H9 (cell line): ENCODE measurements around the gene PHAX. TPM values are rescaled to one million over a fixed set of nuclear protein-coding genes. Genes with fewer than 3 reads are reported as not detected.
A peak's percentile ranks its signal among the peaks of the same experiment; 100 is the strongest.

Experiments used
- DNase-seq: peaks from one replicate; pipeline ENCODE4 v3.0.0-alpha.2; 2017
- H2AFZ ChIP-seq: one replicate; pipeline ENCODE4 v1.6.1; 2013; ENCODE audit warnings: mild to moderate bottlenecking, low read length, control low read depth, moderate library complexity
- H2AK5ac ChIP-seq: 2 replicates; pipeline ENCODE4 v1.6.1; 2013; ENCODE audit warnings: low read length, control low read depth, mixed read lengths; ENCODE audit not compliant: insufficient read length
- H2BK120ac ChIP-seq: one replicate; pipeline ENCODE4 v1.6.1; 2013; ENCODE audit warnings: low read depth, mild to moderate bottlenecking, low read length, control low read depth, inconsistent platforms; ENCODE audit not compliant: poor library complexity, severe bottlenecking
- H2BK12ac ChIP-seq: 2 replicates; pipeline ENCODE4 v1.6.1; 2013; ENCODE audit warnings: low read length, control low read depth, mixed read lengths, low read depth; ENCODE audit not compliant: insufficient read length
- H2BK15ac ChIP-seq: 2 replicates; pipeline ENCODE4 v1.6.1; 2013; ENCODE audit warnings: low read depth, low read length, control low read depth
- H2BK20ac ChIP-seq: one replicate; pipeline ENCODE4 v1.6.1; 2013; ENCODE audit warnings: low read depth, mild to moderate bottlenecking, low read length, control low read depth, inconsistent platforms; ENCODE audit not compliant: poor library complexity, severe bottlenecking
- H2BK5ac ChIP-seq: 2 replicates; pipeline ENCODE4 v1.6.1; 2013; ENCODE audit warnings: low read length, control low read depth, mixed read lengths; ENCODE audit not compliant: insufficient read length
- H3K14ac ChIP-seq: 2 replicates; pipeline ENCODE4 v1.6.1; 2013; ENCODE audit warnings: low read length, control low read depth; ENCODE audit not compliant: insufficient read depth
- H3K18ac ChIP-seq: 2 replicates; pipeline ENCODE4 v1.6.1; 2013; ENCODE audit warnings: low read depth, mild to moderate bottlenecking, mixed read lengths, low read length, control low read depth; ENCODE audit not compliant: insufficient read length
- H3K23ac ChIP-seq: 2 replicates; pipeline ENCODE4 v1.6.1; 2013; ENCODE audit warnings: low read length, control low read depth, mixed read lengths, low read depth; ENCODE audit not compliant: insufficient read length
- H3K23me2 ChIP-seq: 2 replicates; pipeline ENCODE4 v1.6.1; 2013; ENCODE audit warnings: low read depth, mild to moderate bottlenecking, mixed read lengths, low read length, control low read depth; ENCODE audit not compliant: insufficient read length, poor library complexity, severe bottlenecking
- H3K27ac ChIP-seq: 2 replicates; pipeline ENCODE4 v1.5.1; 2013; ENCODE audit warnings: low read length, control low read depth, mixed read lengths, low read depth; ENCODE audit not compliant: insufficient read length
- H3K27me3 ChIP-seq: 2 replicates; pipeline ENCODE4 v1.6.1; 2013; ENCODE audit warnings: low read length, control low read depth, inconsistent platforms; ENCODE audit not compliant: insufficient read depth
- H3K4ac ChIP-seq: 2 replicates; pipeline ENCODE4 v1.6.1; 2013; ENCODE audit warnings: low read depth, mild to moderate bottlenecking, control low read depth, inconsistent platforms, low read length, moderate library complexity
- H3K4me1 ChIP-seq: 2 replicates; pipeline ENCODE4 v1.6.1; 2013; ENCODE audit warnings: low read length, control low read depth, inconsistent platforms; ENCODE audit not compliant: insufficient read depth
- H3K4me2 ChIP-seq: 2 replicates; pipeline ENCODE4 v1.6.1; 2013; ENCODE audit warnings: low read length, control low read depth, mixed read lengths; ENCODE audit not compliant: insufficient read length, insufficient read depth
- H3K56ac ChIP-seq: 2 replicates; pipeline ENCODE4 v1.6.1; 2013; ENCODE audit warnings: low read depth, mild to moderate bottlenecking, mixed read lengths, low read length, control low read depth; ENCODE audit not compliant: insufficient read length
- H3K79me1 ChIP-seq: 2 replicates; pipeline ENCODE4 v1.6.1; 2013; ENCODE audit warnings: low read depth, mild to moderate bottlenecking, moderate library complexity, low read length, control low read depth, inconsistent platforms; ENCODE audit not compliant: insufficient read depth, poor library complexity, severe bottlenecking
- H3K79me2 ChIP-seq: 2 replicates; pipeline ENCODE4 v1.6.1; 2013; ENCODE audit warnings: low read length, control low read depth, inconsistent platforms; ENCODE audit not compliant: insufficient read depth
- H3K9ac ChIP-seq: 2 replicates; pipeline ENCODE4 v1.6.1; 2013; ENCODE audit warnings: low read length, control low read depth, mixed read lengths; ENCODE audit not compliant: insufficient read length; ENCODE audit errors: extremely low read depth
- H3K9me3 ChIP-seq: one replicate; pipeline ENCODE4 v1.6.1; 2013; ENCODE audit warnings: low read depth, low read length, inconsistent platforms; ENCODE audit not compliant: control insufficient read depth
- H3T11ph ChIP-seq: one replicate; pipeline ENCODE4 v1.6.1; 2013; ENCODE audit warnings: mild to moderate bottlenecking, low read length, control low read depth, inconsistent platforms
- H4K20me1 ChIP-seq: one replicate; pipeline ENCODE4 v1.6.1; 2013; ENCODE audit not compliant: control insufficient read depth, insufficient read length, insufficient read depth
- H4K5ac ChIP-seq: 2 replicates; pipeline ENCODE4 v1.6.1; 2013; ENCODE audit warnings: low read depth, mild to moderate bottlenecking, mixed read lengths, low read length, control low read depth; ENCODE audit not compliant: insufficient read length
- H4K8ac ChIP-seq: replicated peaks from 2 replicates; pipeline ENCODE4 v1.6.1; 2013; ENCODE audit warnings: low read length, control low read depth, mixed read lengths, low read depth; ENCODE audit not compliant: insufficient read length
- H4K91ac ChIP-seq: 2 replicates; pipeline ENCODE4 v1.6.1; 2013; ENCODE audit warnings: low read depth, mild to moderate bottlenecking, moderate library complexity, mixed read lengths, low read length, control low read depth; ENCODE audit not compliant: insufficient read length
- H3K27ac Mint-ChIP-seq, 3 experiments: 2 replicates in 2 of 3; 3 replicates in 1 of 3; pipeline ENCODE4 v1.8.0; 2020 to 2021; ENCODE audit warnings: mixed read lengths in 3 of 3, mild to moderate bottlenecking in 1 of 3, moderate library complexity in 1 of 3
- H3K27me3 Mint-ChIP-seq: 2 replicates; pipeline ENCODE4 v1.8.0; 2021; ENCODE audit warnings: low read depth, mild to moderate bottlenecking, moderate library complexity, mixed read lengths
- H3K36me3 Mint-ChIP-seq, 3 experiments: 2 replicates in 2 of 3; 3 replicates in 1 of 3; pipeline ENCODE4 v1.8.0; 2020 to 2021; ENCODE audit warnings: low read depth in 3 of 3, mixed read lengths in 3 of 3; ENCODE audit not compliant: insufficient read depth in 1 of 3
- H3K4me1 Mint-ChIP-seq, 2 experiments: 2 replicates each; pipeline ENCODE4 v1.8.0; 2020; ENCODE audit warnings: mixed read lengths in 2 of 2
- H3K4me3 Mint-ChIP-seq, 2 experiments: 2 replicates in 1 of 2; 3 replicates in 1 of 2; pipeline ENCODE4 v1.8.0; 2020 to 2021; ENCODE audit warnings: mild to moderate bottlenecking in 2 of 2, mixed read lengths in 2 of 2, moderate library complexity in 1 of 2
- H3K9me3 Mint-ChIP-seq, 2 experiments: 2 replicates in 1 of 2; 3 replicates in 1 of 2; pipeline ENCODE4 v1.8.0; 2020; ENCODE audit warnings: mild to moderate bottlenecking in 2 of 2, mixed read lengths in 2 of 2, moderate library complexity in 1 of 2
- WGBS: extraction: QIAGEN DNeasy Blood & Tissue Kit; methylation state at CpG from one replicate; pipeline ENCODE4 v1.1.7; 2013; ENCODE audit warnings: missing lambda C conversion rate, low lambda C conversion rate, mixed read lengths; ENCODE audit not compliant: insufficient read length; ENCODE audit errors: extremely low coverage; 5-methylcytosine and 5-hydroxymethylcytosine counted together
- total RNA-seq: library from RNA; stranded (reverse); gene quantifications from 2 replicates; pipeline ENCODE4 v1.2.1, GENCODE V29; 2021
- TF ChIP-seq, protein P1 (sequence below): fragments of 200-600 bp; sonication (generic); conservative IDR thresholded peaks from 3 replicates; pipeline ENCODE4 v1.8.0; 2021; ENCODE audit warnings: antibody characterized with exemption, mild to moderate bottlenecking

PHAX gene
- total RNA-seq, 1 experiment from 2014 or later = 65.6 TPM

DNA sequence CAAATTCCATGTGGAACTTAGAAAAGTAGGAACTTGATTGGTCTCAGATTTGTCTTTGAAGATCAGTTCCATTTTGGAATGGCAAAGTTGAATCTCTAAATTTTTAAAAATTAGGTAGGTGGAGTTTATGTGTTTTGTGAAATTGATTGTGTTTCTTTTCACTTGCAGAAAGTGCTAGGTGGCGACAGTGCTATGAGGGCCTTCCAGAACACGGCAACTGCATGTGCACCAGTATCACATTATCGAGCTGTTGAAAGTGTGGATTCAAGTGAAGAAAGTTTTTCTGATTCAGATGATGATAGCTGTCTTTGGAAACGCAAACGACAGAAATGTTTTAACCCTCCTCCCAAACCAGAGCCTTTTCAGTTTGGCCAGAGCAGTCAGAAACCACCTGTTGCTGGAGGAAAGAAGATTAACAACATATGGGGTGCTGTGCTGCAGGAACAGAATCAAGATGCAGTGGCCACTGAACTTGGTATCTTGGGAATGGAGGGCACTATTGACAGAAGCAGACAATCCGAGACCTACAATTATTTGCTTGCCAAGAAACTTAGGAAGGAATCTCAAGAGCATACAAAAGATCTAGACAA lies 2.8 kb downstream of the PHAX start:
- no peaks in the 10 kb centered on the region for H3K27me3 Mint-ChIP-seq
- Histone ChIP-seq H3K27ac (no peak overlapping the region), H2BK5ac (no peak overlapping the region), H3K23ac (no peak overlapping the region), H3T11ph (no peak overlapping the region), H3K4me1 (no peaks in the 10 kb centered on the region; the same call in 1 of the 2 replicates), H3K56ac (no peak overlapping the region), H2BK120ac (no peak overlapping the region), H4K20me1 (no peaks in the 10 kb centered on the region), H2BK20ac (no peak overlapping the region), H3K9ac (no peak overlapping the region), H3K18ac (no peak overlapping the region), H4K5ac (no peak overlapping the region), H3K27me3 (no peaks in the 10 kb centered on the region), H3K14ac (no peak overlapping the region), H2AK5ac (no peak overlapping the region), H2BK12ac (no peak overlapping the region), H3K79me2 (peaks cover 21% of the 10 kb centered on the region), H3K23me2 (peaks cover 4% of the 10 kb centered on the region), H3K9me3 (no peaks in the 10 kb centered on the region), H3K79me1 (no peaks in the 10 kb centered on the region), H2AFZ (no peak overlapping the region), H4K91ac (no peak overlapping the region), H2BK15ac (no peak overlapping the region), H4K8ac (no peak overlapping the region), H3K4me2 (no peak overlapping the region), H3K4ac (no peak overlapping the region)
- TF ChIP-seq, protein P1, sequence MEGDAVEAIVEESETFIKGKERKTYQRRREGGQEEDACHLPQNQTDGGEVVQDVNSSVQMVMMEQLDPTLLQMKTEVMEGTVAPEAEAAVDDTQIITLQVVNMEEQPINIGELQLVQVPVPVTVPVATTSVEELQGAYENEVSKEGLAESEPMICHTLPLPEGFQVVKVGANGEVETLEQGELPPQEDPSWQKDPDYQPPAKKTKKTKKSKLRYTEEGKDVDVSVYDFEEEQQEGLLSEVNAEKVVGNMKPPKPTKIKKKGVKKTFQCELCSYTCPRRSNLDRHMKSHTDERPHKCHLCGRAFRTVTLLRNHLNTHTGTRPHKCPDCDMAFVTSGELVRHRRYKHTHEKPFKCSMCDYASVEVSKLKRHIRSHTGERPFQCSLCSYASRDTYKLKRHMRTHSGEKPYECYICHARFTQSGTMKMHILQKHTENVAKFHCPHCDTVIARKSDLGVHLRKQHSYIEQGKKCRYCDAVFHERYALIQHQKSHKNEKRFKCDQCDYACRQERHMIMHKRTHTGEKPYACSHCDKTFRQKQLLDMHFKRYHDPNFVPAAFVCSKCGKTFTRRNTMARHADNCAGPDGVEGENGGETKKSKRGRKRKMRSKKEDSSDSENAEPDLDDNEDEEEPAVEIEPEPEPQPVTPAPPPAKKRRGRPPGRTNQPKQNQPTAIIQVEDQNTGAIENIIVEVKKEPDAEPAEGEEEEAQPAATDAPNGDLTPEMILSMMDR = no peak
- H3K4me1 Mint-ChIP-seq = peaks cover 39 to 42% of the 10 kb centered on the region in 2 experiments
- H3K27ac Mint-ChIP-seq = peak overlapping the region in 2 of 3 experiments; percentile 18 to 35; a peak in 3 of 7 replicates
- WGBS = no CpG with 5 or more reads among the region's 6 CpGs
- peaks cover 30 to 56% (median 45%) of the 10 kb centered on the region in 3 experiments; a peak in 6 of 7 replicates for H3K36me3 Mint-ChIP-seq
- H3K4me3 Mint-ChIP-seq = no peak overlapping the region
- DNase-seq = no peak
- H3K9me3 Mint-ChIP-seq = no peaks in the 10 kb centered on the region
